GM23338 (cell line): Measurements from ENCODE around the gene SETBP1. TPM values are rescaled to one million over a fixed set of nuclear protein-coding genes. Genes with fewer than 3 reads are reported as not detected.

ENCODE experiments used
- ATAC-seq: fragments of 200-7000 bp; cut with Tn5 transposase; 3 replicates; pipeline ENCODE4 v1.9.1; 2020
- DNase-seq: peaks from one replicate; pipeline ENCODE4 v3.0.0-alpha.2; 2015; ENCODE audit warnings: low spot score
- H2AFZ ChIP-seq: fragments of 200-600 bp; sonication (generic); 2 replicates; pipeline ENCODE4 v1.8.0; 2016; ENCODE audit warnings: antibody characterized with exemption, mild to moderate bottlenecking, moderate library complexity
- H3F3A ChIP-seq: fragments of 200-600 bp; sonication (generic); replicated peaks from 2 replicates; pipeline ENCODE4 v1.8.0; 2017; ENCODE audit warnings: antibody characterized with exemption, mixed run types, low read depth
- H3K27ac ChIP-seq: fragments of 200-600 bp; sonication (generic); 2 replicates; pipeline ENCODE4 v1.6.1; 2016; ENCODE audit warnings: low read depth
- H3K27me3 ChIP-seq: fragments of 200-600 bp; sonication (generic); 2 replicates; pipeline ENCODE4 v1.8.0; 2016; ENCODE audit warnings: mild to moderate bottlenecking, mixed run types, moderate library complexity; ENCODE audit not compliant: insufficient read depth
- H3K36me3 ChIP-seq: fragments of 200-600 bp; sonication (generic); 2 replicates; pipeline ENCODE4 v1.8.0; 2016; ENCODE audit warnings: mild to moderate bottlenecking; ENCODE audit not compliant: insufficient read depth
- H3K4me1 ChIP-seq: fragments of 200-600 bp; sonication (generic); 2 replicates; pipeline ENCODE4 v1.8.0; 2016; ENCODE audit warnings: mild to moderate bottlenecking, moderate library complexity; ENCODE audit not compliant: insufficient read depth
- H3K4me2 ChIP-seq: fragments of 200-600 bp; sonication (generic); 2 replicates; pipeline ENCODE4 v1.7.1; 2017; ENCODE audit warnings: mixed run types
- H3K4me3 ChIP-seq: fragments of 200-600 bp; sonication (generic); 2 replicates; pipeline ENCODE4 v1.6.1; 2016; ENCODE audit warnings: mixed run types
- H3K79me2 ChIP-seq: fragments of 200-600 bp; sonication (generic); replicated peaks from 2 replicates; pipeline ENCODE4 v1.8.0; 2017; ENCODE audit warnings: mild to moderate bottlenecking; ENCODE audit not compliant: insufficient read depth
- H3K9me2 ChIP-seq: fragments of 200-600 bp; sonication (generic); 2 replicates; pipeline ENCODE4 v1.8.0; 2017; ENCODE audit not compliant: insufficient read depth
- H4K20me1 ChIP-seq: fragments of 200-600 bp; sonication (generic); replicated peaks from 2 replicates; pipeline ENCODE4 v1.8.0; 2017; ENCODE audit warnings: mild to moderate bottlenecking; ENCODE audit not compliant: insufficient read depth
- H3K27ac Mint-ChIP-seq: 2 replicates; pipeline ENCODE4 v1.8.0; 2020; ENCODE audit warnings: inconsistent platforms, mild to moderate bottlenecking, moderate library complexity, mixed read lengths
- H3K27me3 Mint-ChIP-seq: 3 replicates; pipeline ENCODE4 v1.8.0; 2022; ENCODE audit warnings: low read depth, mild to moderate bottlenecking, moderate library complexity, mixed read lengths, inconsistent platforms; ENCODE audit not compliant: insufficient read depth, poor library complexity
- H3K36me3 Mint-ChIP-seq: 3 replicates; pipeline ENCODE4 v1.8.0; 2021; ENCODE audit warnings: low read depth, mild to moderate bottlenecking, inconsistent platforms, moderate library complexity, mixed read lengths
- H3K4me1 Mint-ChIP-seq: 3 replicates; pipeline ENCODE4 v1.8.0; 2020; ENCODE audit warnings: mild to moderate bottlenecking, inconsistent platforms, mixed read lengths
- H3K4me3 Mint-ChIP-seq: 3 replicates; pipeline ENCODE4 v1.8.0; 2021; ENCODE audit warnings: moderate library complexity, mild to moderate bottlenecking, inconsistent platforms, mixed read lengths
- H3K9me3 Mint-ChIP-seq: 3 replicates; pipeline ENCODE4 v1.8.0; 2020; ENCODE audit warnings: moderate library complexity, mild to moderate bottlenecking, inconsistent platforms, mixed read lengths
- CREB1 ChIP-seq: fragments of 250-450 bp; sonication (Bioruptor Pico); IDR thresholded peaks from 2 replicates; pipeline ENCODE4 v1.5.0; 2020; ENCODE audit warnings: low read depth, mild to moderate bottlenecking, moderate library complexity
- EZH2 ChIP-seq: fragments of 200-600 bp; sonication (generic); IDR thresholded peaks from one replicate; pipeline ENCODE4 v1.8.0; 2017; ENCODE audit warnings: antibody characterized with exemption, mild to moderate bottlenecking, low read depth; ENCODE audit not compliant: unreplicated experiment
- EZH2phosphoT487 ChIP-seq: fragments of 200-600 bp; sonication (generic); IDR thresholded peaks from one replicate; pipeline ENCODE4 v1.8.1; 2018; ENCODE audit warnings: antibody characterized with exemption; ENCODE audit not compliant: unreplicated experiment
- JUNB ChIP-seq: IDR thresholded peaks from one replicate; pipeline ENCODE4 v1.6.1; 2016; ENCODE audit warnings: antibody characterized with exemption; ENCODE audit not compliant: unreplicated experiment
- NANOG ChIP-seq: IDR thresholded peaks from 2 replicates; pipeline ENCODE4 v1.6.1; 2016; ENCODE audit warnings: antibody characterized with exemption, borderline replicate concordance
- POLR2AphosphoS5 ChIP-seq: IDR thresholded peaks from 2 replicates; pipeline ENCODE4 v1.6.1; 2016; ENCODE audit warnings: antibody characterized with exemption, low read depth
- STAT1 ChIP-seq: IDR thresholded peaks from one replicate; pipeline ENCODE4 v1.6.1; 2016; ENCODE audit warnings: antibody characterized with exemption; ENCODE audit not compliant: unreplicated experiment
- ZNF114 ChIP-seq: fragments of 250-450 bp; sonication (Bioruptor Pico); IDR thresholded peaks from 2 replicates; pipeline ENCODE4 v1.5.0; 2020; ENCODE audit warnings: mild to moderate bottlenecking, moderate library complexity
- ZNF331 ChIP-seq: fragments of 250-450 bp; sonication (Bioruptor Pico); IDR thresholded peaks from 2 replicates; pipeline ENCODE4 v1.5.0; 2020; ENCODE audit warnings: low read depth, mild to moderate bottlenecking, moderate library complexity
- polyA plus RNA-seq: library from polyadenylated mRNA; unstranded; fragments of >200 nt; fragmentation: Nextera tagmentation; extraction: Ambion mirVana; gene quantifications from 2 replicates; pipeline ENCODE4 v1.2.1, GENCODE V29; 2016
- total RNA-seq: library from RNA; depleted of rRNA; stranded (reverse); fragments of >200 nt; shearing (Covaris generic); gene quantifications from 2 replicates; pipeline ENCODE4 v1.2.3, GENCODE V29; 2014
- TF ChIP-seq, protein P1 (sequence below): IDR thresholded peaks from one replicate; pipeline ENCODE4 v1.6.1; 2018; ENCODE audit warnings: antibody characterized with exemption; ENCODE audit not compliant: unreplicated experiment
- TF ChIP-seq, protein P2 (sequence below): fragments of 250-450 bp; sonication (Bioruptor Pico); IDR thresholded peaks from 2 replicates; pipeline ENCODE4 v1.5.0; 2020; ENCODE audit warnings: mild to moderate bottlenecking, moderate library complexity
- TF ChIP-seq, protein P3 (sequence below), 2 experiments: fragments of 200-600 bp in 1 of 2; sonication (generic) in 1 of 2; conservative IDR thresholded peaks; 2 replicates each; pipeline versions ENCODE4 v1.5.1 to v1.6.1; 2016 to 2017; ENCODE audit warnings: antibody characterized with exemption in 2 of 2, low read depth in 2 of 2, mild to moderate bottlenecking in 2 of 2, moderate library complexity in 1 of 2
- TF ChIP-seq, protein P4 (sequence below): IDR thresholded peaks from 2 replicates; pipeline ENCODE4 v1.6.1; 2016; ENCODE audit warnings: antibody characterized with exemption

Gene SETBP1
- total and polyA plus RNA-seq, 2 experiments from 2014 or later: 1.6 to 5.5 TPM

DNA sequence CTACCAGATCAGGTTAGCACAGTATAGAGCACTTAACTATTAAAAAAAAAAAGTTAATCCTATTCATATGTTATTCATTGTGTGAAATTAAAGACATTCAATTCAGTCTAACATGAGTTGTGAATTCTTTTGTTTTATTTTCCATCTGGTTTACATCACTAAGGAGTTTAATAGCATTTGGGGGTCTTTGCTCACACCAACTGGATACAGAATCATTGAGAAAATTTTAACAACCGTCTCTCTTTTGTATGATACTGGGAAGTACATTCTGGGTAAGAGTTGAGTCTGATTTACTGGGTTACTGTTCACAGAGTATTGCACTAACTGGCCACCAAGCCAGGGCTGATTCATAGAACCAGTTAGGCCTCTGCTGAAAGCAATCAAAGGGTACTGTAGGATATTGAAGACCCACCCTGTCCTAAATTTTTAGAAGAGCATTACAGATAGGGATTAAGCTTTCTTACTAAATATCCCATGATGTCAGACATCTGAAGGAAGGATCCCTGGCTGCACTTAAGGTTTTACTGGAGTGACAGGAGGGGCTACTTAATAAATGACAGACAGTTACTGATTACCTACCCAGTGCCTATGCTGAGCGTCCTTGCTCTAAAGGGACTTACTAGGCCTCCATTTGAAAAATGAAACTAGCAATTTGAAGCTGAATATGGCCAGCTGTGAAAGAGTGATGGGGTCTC is 387.9 kb downstream of the SETBP1 start:
- Histone ChIP-seq H3F3A (no peaks in the 10 kb centered on the region), H3K4me3 (no peak overlapping the region), H4K20me1 (no peaks in the 10 kb centered on the region), H3K27me3 (no peaks in the 10 kb centered on the region), H3K79me2 (no peaks in the 10 kb centered on the region), H3K27ac (no peak overlapping the region), H3K4me1 (no peaks in the 10 kb centered on the region), H3K9me2 (peaks cover 2% of the 10 kb centered on the region; the same call in 1 of the 2 replicates), H3K36me3 (no peaks in the 10 kb centered on the region), H3K4me2 (no peak overlapping the region), H2AFZ (no peak overlapping the region)
- Mint-ChIP-seq H3K9me3 (no peaks in the 10 kb centered on the region), H3K4me3 (no peak overlapping the region), H3K27me3 (no peaks in the 10 kb centered on the region), H3K27ac (0 out of 2 replicates have a peak overlapping the region, but pooled peaks have one; percentile 30), H3K4me1 (no peaks in the 10 kb centered on the region), H3K36me3 (no peaks in the 10 kb centered on the region)
- no peak for DNase-seq
- ATAC-seq: no peak
- TF ChIP-seq ZNF331 (no peak), ZNF114 (CRISPR knock-in tag) (no peak), STAT1 (no peak), EZH2 (no peak), EZH2phosphoT487 (no peak), CREB1 (no peak), JUNB (no peak), POLR2AphosphoS5 (no peak), NANOG (no peak)
- TF ChIP-seq, protein P1, sequence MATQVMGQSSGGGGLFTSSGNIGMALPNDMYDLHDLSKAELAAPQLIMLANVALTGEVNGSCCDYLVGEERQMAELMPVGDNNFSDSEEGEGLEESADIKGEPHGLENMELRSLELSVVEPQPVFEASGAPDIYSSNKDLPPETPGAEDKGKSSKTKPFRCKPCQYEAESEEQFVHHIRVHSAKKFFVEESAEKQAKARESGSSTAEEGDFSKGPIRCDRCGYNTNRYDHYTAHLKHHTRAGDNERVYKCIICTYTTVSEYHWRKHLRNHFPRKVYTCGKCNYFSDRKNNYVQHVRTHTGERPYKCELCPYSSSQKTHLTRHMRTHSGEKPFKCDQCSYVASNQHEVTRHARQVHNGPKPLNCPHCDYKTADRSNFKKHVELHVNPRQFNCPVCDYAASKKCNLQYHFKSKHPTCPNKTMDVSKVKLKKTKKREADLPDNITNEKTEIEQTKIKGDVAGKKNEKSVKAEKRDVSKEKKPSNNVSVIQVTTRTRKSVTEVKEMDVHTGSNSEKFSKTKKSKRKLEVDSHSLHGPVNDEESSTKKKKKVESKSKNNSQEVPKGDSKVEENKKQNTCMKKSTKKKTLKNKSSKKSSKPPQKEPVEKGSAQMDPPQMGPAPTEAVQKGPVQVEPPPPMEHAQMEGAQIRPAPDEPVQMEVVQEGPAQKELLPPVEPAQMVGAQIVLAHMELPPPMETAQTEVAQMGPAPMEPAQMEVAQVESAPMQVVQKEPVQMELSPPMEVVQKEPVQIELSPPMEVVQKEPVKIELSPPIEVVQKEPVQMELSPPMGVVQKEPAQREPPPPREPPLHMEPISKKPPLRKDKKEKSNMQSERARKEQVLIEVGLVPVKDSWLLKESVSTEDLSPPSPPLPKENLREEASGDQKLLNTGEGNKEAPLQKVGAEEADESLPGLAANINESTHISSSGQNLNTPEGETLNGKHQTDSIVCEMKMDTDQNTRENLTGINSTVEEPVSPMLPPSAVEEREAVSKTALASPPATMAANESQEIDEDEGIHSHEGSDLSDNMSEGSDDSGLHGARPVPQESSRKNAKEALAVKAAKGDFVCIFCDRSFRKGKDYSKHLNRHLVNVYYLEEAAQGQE: no peak
- TF ChIP-seq, protein P2, sequence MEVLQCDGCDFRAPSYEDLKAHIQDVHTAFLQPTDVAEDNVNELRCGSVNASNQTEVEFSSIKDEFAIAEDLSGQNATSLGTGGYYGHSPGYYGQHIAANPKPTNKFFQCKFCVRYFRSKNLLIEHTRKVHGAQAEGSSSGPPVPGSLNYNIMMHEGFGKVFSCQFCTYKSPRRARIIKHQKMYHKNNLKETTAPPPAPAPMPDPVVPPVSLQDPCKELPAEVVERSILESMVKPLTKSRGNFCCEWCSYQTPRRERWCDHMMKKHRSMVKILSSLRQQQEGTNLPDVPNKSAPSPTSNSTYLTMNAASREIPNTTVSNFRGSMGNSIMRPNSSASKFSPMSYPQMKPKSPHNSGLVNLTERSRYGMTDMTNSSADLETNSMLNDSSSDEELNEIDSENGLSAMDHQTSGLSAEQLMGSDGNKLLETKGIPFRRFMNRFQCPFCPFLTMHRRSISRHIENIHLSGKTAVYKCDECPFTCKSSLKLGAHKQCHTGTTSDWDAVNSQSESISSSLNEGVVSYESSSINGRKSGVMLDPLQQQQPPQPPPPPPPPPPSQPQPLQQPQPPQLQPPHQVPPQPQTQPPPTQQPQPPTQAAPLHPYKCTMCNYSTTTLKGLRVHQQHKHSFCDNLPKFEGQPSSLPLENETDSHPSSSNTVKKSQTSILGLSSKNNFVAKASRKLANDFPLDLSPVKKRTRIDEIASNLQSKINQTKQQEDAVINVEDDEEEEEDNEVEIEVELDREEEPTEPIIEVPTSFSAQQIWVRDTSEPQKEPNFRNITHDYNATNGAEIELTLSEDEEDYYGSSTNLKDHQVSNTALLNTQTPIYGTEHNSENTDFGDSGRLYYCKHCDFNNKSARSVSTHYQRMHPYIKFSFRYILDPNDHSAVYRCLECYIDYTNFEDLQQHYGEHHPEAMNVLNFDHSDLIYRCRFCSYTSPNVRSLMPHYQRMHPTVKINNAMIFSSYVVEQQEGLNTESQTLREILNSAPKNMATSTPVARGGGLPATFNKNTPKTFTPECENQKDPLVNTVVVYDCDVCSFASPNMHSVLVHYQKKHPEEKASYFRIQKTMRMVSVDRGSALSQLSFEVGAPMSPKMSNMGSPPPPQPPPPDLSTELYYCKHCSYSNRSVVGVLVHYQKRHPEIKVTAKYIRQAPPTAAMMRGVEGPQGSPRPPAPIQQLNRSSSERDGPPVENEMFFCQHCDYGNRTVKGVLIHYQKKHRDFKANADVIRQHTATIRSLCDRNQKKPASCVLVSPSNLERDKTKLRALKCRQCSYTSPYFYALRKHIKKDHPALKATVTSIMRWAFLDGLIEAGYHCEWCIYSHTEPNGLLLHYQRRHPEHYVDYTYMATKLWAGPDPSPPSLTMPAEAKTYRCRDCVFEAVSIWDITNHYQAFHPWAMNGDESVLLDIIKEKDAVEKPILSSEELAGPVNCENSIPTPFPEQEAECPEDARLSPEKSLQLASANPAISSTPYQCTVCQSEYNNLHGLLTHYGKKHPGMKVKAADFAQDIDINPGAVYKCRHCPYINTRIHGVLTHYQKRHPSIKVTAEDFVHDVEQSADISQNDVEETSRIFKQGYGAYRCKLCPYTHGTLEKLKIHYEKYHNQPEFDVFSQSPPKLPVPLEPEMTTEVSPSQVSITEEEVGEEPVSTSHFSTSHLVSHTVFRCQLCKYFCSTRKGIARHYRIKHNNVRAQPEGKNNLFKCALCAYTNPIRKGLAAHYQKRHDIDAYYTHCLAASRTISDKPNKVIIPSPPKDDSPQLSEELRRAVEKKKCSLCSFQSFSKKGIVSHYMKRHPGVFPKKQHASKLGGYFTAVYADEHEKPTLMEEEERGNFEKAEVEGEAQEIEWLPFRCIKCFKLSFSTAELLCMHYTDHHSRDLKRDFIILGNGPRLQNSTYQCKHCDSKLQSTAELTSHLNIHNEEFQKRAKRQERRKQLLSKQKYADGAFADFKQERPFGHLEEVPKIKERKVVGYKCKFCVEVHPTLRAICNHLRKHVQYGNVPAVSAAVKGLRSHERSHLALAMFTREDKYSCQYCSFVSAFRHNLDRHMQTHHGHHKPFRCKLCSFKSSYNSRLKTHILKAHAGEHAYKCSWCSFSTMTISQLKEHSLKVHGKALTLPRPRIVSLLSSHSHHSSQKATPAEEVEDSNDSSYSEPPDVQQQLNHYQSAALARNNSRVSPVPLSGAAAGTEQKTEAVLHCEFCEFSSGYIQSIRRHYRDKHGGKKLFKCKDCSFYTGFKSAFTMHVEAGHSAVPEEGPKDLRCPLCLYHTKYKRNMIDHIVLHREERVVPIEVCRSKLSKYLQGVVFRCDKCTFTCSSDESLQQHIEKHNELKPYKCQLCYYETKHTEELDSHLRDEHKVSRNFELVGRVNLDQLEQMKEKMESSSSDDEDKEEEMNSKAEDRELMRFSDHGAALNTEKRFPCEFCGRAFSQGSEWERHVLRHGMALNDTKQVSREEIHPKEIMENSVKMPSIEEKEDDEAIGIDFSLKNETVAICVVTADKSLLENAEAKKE (CRISPR knock-in tag): no peak
- TF ChIP-seq, protein P3, sequence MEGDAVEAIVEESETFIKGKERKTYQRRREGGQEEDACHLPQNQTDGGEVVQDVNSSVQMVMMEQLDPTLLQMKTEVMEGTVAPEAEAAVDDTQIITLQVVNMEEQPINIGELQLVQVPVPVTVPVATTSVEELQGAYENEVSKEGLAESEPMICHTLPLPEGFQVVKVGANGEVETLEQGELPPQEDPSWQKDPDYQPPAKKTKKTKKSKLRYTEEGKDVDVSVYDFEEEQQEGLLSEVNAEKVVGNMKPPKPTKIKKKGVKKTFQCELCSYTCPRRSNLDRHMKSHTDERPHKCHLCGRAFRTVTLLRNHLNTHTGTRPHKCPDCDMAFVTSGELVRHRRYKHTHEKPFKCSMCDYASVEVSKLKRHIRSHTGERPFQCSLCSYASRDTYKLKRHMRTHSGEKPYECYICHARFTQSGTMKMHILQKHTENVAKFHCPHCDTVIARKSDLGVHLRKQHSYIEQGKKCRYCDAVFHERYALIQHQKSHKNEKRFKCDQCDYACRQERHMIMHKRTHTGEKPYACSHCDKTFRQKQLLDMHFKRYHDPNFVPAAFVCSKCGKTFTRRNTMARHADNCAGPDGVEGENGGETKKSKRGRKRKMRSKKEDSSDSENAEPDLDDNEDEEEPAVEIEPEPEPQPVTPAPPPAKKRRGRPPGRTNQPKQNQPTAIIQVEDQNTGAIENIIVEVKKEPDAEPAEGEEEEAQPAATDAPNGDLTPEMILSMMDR (conservative IDR thresholded peaks at IDR 0.05; ENCODE audit: low read depth in 2 of 2): no peak
- TF ChIP-seq, protein P4, sequence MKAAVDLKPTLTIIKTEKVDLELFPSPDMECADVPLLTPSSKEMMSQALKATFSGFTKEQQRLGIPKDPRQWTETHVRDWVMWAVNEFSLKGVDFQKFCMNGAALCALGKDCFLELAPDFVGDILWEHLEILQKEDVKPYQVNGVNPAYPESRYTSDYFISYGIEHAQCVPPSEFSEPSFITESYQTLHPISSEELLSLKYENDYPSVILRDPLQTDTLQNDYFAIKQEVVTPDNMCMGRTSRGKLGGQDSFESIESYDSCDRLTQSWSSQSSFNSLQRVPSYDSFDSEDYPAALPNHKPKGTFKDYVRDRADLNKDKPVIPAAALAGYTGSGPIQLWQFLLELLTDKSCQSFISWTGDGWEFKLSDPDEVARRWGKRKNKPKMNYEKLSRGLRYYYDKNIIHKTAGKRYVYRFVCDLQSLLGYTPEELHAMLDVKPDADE: no peak
